ENCODE results near the gene OBP2A.

OBP2A gene

GRCh38 chr9:135579889-135580660 lies 34.1 kb downstream of the OBP2A start:
- DNase-seq (ENCODE audit: low spot score) = no peak

- no peak for DNase-seq (ENCODE audit: low spot score)
These were observed 34.9 kb downstream of the OBP2A start for GRCh38 chr9:135580664-135581380.

GRCh38 chr9:135581636-135582426 lies 35.9 kb downstream of the OBP2A start:
- DNase-seq (ENCODE audit: low spot score) = no peak

- DNase-seq (ENCODE audit: low spot score) = no peak
These were observed 36.6 kb downstream of the OBP2A start for GRCh38 chr9:135582541-135582940.

GRCh38 chr9:135582966-135583687 lies 37.2 kb downstream of the OBP2A start:
- DNase-seq (ENCODE audit: low spot score) = no peak

- no peak for DNase-seq (ENCODE audit: low spot score)
These were observed 37.7 kb downstream of the OBP2A start for GRCh38 chr9:135583688-135584011.

- DNase-seq (ENCODE audit: low spot score) = no peak
These were observed 38.4 kb downstream of the OBP2A start for GRCh38 chr9:135584371-135584770.

GRCh38 chr9:135584934-135585333 lies 39.0 kb downstream of the OBP2A start:
- DNase-seq (ENCODE audit: low spot score) = no peak

- no peak for DNase-seq (ENCODE audit: low spot score)
These were observed 40.7 kb downstream of the OBP2A start for GRCh38 chr9:135586601-135587109.

GRCh38 chr9:135587658-135588057 lies 41.7 kb downstream of the OBP2A start:
- no peak for DNase-seq (ENCODE audit: low spot score)

GRCh38 chr9:135588371-135588770 lies 42.4 kb downstream of the OBP2A start:
- no peak for DNase-seq (ENCODE audit: low spot score)

- DNase-seq (ENCODE audit: low spot score) = no peak
These were observed 43.1 kb downstream of the OBP2A start for GRCh38 chr9:135588886-135589595.

GRCh38 chr9:135589596-135590485 lies 43.9 kb downstream of the OBP2A start:
- no peak for DNase-seq (ENCODE audit: low spot score)

GRCh38 chr9:135590486-135591079 lies 44.7 kb downstream of the OBP2A start:
- DNase-seq (ENCODE audit: low spot score) = no peak

GRCh38 chr9:135591506-135592330 lies 45.8 kb downstream of the OBP2A start:
- no peak for DNase-seq (ENCODE audit: low spot score)

- DNase-seq (ENCODE audit: low spot score) = no peak
These were observed 46.3 kb downstream of the OBP2A start for GRCh38 chr9:135592331-135592590.

GRCh38 chr9:135592625-135593024 lies 46.7 kb downstream of the OBP2A start:
- DNase-seq (ENCODE audit: low spot score) = no peak

GRCh38 chr9:135596211-135596610 lies 50.3 kb downstream of the OBP2A start:
- DNase-seq (ENCODE audit: low spot score) = no peak

Data from AG08395 (cell line).